ENCODE results near the gene SFI1.

The SFI1 gene

DNA sequence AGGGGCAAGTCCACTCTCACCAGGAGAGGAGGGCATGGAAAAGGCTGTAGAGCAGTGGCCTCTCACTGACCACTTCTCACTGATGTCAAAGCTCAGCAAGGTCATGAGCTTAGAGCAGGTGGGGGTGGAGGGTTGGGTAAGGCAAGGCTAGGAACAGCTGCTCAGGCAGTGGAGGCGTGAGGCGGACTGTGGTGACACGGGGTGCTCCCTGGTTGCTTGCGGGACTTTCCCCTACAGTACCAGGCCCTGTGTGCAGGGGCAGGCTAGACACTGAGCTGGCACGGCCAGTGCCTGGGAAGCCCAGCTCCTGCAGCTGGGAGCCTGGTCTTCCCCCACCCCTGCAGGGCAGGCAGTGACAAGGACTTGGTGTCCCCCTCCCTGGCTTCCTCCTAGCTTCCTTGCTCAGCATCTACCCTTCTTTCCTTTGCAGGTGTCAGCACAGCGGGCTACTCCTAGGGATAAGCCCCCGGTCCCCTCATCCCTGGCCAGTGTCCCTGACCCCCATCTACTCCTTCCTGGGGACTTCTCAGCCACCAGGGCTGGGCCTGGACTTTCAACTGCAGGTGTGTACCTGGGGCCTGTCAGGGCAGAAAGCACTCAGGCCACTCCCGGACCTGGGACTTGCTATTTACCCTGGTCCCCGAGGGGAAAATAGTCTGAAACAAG is 120.1 kb downstream of the SFI1 start:
- no peak for DNase-seq (ENCODE audit: low read depth)

DNA sequence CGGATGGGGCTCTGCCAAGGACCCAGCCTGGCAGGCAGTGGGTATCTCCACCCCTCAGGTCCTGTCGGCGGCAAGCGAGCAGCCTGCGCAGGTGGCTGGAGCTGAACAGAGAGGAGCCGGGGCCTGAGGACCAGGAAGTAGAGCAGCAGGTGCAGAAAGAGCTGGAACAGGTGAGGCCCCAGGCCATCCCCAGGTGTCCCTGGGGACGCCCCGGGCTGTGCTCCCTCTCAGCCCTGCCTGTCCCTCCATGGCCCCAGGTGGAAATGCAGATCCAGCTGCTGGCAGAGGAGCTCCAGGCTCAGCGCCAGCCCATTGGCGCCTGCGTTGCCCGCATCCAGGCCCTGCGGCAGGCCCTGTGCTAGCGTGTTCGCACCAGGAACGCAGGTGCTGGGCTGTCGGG is 121.7 kb downstream of the SFI1 start:
- no peak for DNase-seq (ENCODE audit: low read depth)

DNA sequence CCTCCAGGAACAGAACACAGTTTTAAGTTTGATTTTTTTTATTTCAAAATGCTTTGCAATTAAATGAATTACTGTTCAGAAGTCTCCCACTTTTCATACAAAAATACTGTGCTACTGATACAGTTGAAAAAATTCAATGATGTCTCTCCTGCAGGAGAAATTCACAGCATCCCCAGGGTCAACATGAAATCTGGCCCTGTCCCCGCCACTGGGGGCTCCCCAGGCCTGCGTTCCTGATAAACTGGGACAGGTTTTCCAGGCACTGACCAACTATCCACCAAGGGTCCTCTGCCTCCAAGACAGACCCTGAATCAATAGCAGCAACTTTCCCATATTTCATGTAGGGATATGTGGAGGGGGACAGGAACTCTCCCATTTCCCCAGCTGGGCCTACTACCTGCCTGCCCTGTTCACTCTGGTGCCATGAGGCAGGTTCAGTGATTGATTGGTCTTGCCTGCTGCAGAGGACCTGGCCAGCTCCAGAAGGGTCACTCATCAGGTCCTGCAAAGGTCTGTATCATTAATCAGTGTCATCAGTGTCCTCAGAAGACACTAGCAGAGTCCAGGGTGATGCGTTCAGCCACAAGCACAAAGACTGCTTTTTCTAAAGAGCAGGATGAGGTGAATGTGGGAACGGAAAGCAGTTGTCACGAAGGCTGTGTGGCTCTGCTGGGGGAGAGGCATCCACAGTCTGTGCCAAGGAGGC is 122.3 kb downstream of the SFI1 start:
- DNase-seq (ENCODE audit: low read depth): no peak

DNA sequence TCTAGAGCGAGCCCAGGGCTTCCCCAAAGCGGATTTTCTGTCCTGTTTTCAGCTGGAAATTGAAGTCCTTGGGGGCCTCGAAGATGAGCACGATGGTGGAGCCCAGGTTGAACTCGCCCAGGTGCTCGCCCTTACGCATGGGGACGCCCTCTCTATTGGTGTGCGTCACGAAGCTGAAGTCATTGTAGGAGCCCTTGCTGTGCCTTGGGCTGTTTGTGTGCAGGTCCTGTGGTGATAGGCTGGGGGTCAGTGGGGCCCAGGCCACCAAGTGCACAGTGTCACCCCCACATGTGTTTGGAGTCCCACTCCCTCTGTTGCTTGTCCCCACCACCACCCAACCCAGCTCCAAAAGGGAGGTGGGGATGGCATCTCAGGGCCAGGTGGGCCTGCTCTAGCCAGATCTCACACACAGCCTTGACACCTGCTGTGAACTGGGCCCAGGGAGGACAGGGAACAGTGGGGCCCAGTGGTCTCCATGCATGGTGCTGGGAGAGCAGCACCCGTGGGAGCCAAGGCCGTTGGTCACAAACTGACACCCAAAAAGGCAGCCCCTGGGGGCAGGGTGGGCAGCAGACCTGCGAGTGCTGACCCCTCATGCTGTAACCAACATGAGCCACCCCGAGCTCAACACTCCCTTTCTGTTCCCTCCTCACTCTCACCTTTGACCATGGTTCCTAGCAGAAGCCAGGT is 123.4 kb downstream of the SFI1 start:
- DNase-seq (ENCODE audit: low read depth): no peak

DNA sequence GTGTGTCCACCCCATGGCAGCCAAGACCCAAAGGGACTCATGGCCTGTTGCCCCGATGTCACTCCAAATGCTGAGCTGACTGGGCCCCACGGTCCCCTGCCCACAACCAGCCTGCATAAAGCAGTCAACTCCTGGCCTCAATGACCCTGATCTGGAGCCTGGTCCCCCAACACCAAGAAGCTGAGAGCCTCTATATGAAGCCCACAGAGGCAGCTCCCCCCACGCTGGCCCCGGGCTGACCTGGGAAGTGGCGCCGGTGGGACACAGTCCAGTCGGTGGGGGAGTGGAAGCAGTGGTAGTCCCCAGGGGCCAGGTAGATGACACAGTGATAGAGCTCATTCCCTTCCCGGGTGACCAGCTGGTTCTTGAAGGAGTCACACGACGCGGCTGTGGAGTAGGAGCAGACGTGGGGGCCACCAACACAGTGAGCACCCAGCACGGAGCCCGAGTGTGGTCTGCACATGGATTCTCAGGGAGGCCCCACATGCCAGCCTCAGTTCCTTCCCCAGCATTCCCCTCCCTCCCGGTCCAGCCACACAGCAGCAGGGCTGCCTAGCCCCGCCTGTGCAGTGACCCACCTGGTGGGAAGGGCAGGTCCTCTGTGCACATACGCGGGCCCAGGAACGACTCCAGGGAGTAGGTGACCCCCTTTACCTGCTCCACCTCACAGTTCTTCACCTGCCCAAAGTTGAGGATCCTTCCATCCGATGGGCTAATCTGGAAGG is 124.6 kb downstream of the SFI1 start:
- DNase-seq (ENCODE audit: low read depth): no peak

DNA sequence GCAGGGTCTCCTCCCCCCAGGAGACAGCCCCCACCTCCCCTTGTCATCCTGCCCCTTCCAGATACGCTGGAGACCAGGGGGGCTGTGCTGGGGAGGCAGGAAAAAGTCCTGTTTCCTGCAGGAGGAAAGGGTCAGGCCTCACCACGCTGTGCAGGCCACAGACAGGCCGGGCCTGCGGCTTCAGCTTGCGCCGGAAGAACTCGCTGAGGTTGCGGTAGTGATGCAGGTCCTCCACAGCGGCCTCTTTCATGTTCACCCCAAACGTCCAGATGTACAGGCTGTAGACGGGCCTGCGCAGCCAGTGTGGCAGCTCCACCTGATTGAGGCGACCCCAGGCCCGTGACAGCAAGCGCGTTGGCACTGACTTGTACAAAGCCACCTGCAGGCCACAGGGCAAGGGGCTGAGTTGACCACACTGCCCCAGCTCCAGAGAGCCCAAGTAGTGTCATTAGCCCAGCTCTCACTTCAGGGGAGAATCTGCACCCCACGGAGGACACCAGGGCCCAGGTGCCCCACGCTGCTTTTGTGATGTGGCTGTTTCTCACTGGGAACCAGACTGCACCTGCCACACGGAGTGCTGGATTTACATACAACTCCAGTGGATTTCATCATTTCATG is 125.3 kb downstream of the SFI1 start:
- no peak for DNase-seq (ENCODE audit: low read depth)

DNA sequence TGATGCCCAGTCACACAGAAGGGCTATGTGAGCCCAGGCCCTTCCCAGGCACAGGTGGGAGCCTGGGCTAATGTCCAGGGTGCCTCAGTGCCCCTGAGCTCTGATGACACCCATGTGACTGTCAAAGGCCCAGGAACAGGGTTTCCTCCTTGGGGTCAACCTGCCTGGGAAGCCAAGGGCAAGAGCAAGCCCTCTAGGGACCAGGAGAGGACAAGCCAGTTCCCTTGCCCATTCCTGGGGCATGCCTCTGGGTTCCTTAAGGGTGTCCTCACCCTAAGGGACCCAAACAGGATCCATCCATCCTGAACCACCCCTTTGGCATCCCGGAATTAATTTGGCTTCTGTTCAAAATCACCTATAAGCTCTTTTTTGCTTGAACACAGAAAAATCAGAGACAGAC is 126.6 kb downstream of the SFI1 start:
- DNase-seq (ENCODE audit: low read depth): no peak

DNA sequence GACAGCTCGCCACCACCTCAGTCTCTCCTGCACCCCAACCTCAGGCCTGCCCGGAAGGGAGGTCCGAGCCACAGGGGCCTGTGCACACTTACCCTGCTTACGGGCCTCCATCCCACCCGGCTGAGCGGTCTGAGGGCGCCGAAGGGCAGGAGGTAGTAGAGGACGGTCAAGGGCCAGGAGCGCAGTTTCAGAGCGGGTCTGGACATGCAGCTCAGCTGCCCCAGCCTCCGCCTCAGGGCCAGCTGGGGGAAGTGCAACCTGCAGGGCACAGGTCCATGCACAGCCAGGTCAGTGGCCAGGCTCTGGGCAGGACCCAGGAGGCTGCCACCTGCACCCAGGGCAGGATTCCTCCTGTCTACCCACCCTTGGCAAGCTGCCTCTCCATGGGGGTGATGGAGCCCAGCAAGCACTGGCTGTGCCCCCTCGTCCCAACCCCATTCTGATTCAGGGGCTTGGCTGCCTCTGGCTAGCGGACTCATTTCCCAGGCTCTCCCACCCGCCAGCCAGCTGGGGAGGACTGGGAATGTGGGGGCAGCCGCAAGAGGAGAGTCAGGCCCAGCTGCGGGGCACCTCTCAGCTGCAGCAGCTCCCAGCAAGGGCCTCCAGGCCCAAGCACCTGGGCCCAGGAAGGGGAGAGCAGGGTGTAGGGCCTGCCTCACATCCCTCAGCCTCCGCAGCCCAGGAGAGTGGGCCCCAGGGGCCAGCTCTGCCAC is 127.4 kb downstream of the SFI1 start:
- DNase-seq (ENCODE audit: low read depth): no peak

DNA sequence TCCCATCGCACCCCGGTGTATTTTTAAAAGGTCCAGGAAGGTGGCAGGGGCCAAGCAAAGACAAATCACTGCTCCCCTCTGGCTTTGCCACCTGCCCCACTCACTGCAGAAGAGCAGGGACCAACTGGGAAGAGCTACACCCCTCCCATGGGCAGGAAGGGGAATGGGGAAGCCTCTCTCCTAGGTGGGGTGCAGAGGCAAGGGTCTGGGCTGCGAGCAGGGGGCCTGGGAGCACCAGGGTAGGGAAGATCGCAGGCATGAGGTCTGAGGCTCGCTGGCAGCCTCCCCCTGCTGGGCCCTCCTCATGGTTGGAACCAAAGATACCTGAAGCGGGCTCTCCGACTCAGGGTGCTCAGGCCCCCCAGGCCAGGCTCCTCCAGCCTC is 128.9 kb downstream of the SFI1 start:
- no peak for DNase-seq (ENCODE audit: low read depth)

DNA sequence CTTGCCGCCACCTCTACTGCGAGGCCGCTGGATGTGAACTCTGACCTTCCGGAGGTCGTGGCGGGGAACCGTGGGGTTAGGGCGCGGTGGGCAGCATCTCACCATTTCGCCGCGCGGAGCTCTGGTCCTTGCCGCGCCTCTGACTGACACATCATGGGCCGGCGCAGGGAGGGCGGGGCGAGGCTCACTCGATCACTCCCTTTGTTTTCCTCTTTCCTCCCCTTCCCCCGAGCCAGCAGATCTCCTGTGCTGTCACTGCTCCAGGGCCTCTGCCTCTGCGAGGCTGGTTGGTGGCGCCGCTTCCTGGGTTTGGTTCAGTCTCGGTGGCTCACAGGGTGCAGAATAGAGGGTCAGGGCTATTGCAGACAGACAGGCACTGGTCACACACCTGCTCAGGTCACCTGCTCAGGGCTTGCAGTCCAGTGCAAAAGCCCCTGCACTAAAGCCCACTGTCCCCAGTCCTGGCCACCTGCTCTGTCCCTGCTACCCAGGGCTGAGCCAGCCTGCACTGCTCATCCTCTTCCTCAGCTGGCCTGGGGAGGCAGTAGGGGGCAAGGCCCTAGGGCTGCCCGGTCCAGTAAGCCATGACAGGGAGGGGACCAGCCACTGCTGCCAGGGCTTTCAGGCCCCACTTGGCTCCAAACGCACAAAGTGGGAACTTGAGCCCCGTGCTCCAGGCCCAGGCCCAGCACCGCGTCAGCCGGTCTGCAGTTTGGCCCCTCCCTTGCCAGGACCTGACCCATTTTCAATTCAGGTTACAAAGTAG is 129.5 kb downstream of the SFI1 start:
- no peak for DNase-seq (ENCODE audit: low read depth)

DNA sequence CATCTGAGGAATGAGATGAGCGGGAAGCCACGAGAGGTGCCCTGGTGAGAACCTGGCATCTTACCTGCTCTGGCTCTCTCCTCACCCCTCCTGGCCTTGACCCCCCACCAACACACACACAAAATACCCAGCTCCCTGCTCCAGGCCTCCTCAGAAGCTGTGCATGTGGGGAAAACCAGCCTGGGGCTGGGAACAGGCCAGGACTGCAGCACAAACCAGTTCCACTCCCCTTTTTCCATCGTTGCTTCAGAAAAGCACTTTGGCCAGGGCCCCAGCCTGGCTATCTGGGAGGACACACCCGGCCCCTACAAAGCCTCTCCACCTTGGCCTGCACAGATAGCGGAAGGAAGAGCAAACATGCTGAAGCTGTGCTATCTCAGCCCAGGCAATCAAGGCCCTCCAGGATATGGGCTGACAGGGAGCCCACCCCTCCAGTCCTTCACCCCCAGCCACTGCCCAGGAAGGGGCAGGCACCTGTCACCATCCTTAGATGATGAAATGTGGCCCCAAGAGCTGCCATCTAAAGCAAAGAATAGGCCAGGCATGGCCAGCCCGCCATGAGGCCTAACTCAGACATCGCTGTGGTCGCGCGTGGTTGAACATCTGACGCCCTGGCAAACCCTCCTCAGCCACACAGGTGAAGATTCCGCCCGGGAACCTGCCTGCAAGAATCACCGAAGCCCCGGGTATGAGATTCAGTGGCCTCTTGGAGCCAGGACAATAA is 130.3 kb downstream of the SFI1 start:
- DNase-seq (ENCODE audit: low read depth): no peak

DNA sequence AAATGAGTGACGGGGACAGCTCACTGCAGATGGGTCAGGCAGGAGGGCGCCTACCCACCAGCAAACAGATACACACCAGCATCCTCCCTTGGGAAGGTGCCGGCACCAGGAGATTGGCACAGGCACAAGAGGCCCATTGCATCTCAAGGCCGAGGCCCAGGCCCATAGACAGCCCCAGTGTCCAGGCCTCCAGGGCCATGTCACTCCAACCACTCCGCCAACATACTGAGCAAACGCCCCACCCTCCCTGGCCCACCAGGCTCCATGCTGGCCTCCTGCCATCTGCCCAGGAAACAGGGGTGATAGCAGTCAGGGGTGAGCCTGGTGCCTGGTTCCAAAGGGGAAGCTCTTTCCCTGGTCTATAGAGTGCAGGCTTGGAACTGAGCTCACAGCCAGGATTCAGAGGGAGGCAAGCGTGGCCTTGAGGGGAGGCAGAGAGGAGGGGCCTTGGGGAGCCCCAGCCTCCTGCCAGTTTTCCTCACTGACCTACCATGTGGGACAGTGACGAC is 130.9 kb downstream of the SFI1 start:
- no peak for DNase-seq (ENCODE audit: low read depth)

DNA sequence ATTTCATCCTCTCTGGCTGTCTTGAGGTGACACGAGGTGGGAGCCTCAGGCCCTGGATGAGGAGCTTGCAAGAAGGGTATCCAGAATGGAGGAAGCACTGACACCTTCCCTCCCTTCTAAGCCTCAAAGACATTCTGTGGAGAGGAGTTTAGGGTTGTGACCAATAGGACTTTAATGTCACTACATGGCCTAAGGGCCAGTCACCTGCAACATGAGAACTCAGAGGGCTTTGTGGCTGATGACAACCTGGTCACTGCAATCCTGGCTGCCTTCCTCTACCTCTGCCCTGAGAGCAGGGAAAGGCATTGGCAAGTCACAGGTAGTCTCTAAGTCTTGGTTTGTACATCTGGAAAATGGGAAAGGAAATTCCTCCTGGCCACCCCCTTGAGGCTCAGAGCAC is 132.0 kb downstream of the SFI1 start:
- no peak for DNase-seq (ENCODE audit: low read depth)

DNA sequence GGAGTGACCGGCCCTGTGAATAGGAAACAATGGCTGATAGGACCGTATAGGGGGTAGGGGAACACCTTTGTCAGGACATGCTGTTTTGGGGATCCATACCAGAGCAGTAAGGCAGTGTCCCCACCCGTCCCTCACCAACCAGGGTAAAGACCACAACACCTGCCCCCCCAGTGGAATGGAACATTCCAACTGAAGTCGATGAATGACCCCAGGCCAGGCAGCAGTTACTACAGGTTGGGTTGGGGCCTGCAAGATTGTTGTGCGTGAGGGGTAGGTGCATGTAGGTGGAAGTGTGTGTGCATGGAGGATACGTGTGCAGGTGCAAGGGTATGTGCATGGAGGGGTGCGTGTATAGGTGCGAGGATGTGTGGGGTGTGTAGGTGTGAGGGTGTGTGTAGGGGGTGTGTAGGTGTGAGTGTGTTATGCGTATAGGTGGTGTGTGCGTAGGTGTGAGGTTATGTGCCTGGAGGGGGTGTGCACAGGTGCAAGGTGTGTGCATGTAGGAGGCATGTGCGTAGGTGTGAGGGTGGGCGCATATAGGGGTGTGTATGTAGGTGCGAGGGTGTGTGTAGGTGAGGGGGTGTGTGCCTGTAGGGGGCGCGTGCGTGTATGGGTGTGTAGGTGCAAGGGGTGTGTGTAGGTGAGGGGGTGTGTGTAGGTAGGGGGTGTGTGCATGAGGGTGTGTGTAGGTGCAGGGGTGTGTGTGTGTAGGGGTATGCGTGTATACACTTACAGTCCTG is 132.8 kb downstream of the SFI1 start:
- DNase-seq (ENCODE audit: low read depth): no peak

DNA sequence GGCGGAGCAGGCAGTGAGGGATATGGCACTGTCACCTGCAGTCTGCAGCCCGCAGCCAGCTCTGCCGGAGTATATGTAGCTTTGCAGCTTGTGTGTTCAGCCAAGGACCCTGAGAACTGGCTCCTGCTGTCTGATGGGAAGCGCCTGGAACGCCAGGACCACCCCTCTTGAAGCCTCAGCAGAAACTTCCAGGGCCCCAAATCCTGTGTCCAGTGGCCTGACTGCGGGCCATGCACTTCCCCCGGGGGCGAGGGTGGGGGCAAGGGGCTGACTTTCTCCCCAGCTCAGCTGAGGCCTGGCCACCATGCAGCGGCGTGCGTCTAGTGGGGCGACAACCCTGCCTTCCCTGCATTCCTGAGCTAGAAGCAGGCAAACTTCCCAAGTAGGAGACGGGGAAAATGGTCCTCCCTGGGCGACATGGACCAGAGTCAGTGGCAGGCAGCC is 133.4 kb downstream of the SFI1 start:
- no peak for DNase-seq (ENCODE audit: low read depth)

DNA sequence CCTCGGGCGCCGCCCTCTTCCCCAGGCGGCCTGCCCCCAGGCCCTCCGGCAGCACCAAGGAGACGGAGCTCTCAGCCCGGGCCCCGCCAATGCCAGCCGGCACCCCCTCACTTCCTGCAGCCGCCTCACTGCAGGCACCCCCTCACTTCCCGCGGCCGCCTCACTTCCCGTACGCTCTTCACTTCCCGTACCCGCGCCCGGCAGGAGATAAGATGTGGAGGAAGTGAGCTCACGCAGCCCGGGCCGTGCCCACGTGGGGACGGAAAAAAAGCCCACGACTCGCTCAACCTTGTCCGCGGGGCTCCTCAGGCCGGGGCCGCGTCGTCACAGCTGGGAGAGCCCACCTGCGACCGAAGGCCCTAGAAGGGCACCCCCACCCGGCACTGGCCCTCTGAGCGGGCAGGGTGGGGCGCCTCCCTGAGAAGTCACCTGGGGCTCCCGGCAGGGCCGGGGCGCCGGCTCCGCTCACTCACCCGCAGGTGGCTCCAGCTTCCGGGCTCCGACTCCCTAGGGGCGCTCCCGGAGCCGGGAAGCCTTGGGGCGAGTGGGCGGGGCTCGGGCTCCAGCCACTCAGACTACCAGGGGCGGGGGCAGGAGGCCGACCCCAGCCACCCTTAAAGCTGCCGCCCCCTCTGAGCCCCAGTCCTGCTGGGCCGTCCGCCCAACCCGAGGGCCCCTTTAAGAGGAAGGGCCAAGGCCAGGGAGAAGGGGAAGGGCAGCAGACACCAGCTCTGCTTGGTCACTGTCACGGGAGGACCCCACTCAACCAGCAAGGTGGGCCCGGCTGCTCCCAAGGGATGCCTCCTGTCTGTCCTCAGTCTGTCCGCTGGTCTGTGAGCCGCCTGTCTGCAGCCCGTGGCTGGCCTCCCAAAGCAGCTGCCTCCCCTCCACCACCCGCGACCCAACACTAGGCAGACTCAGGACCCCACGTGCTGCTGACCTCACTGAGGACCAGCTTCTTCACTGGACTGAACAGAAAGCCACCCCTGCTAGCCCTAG is 134.3 kb downstream of the SFI1 start:
- DNase-seq (ENCODE audit: low read depth): no peak

DNA sequence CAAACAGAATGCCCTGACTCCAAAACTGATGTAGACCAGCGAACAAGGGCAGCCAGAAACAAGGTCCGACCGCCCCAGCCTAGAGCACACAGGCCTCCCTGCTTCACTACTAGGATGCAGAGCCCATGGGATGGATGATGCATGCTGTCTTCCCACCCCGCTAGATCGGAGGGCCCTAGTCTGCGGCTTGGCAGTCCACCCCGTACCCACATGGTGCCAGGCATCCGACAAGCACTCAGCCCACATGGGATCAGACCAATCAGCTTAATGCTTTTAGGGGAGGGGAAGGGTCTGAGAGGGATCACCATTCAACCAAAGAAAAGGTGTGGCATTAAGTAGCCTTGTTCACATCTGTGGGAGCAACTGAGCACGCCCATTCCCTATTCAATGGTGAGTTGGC is 135.1 kb downstream of the SFI1 start:
- DNase-seq (ENCODE audit: low read depth): no peak

Measured in GM04504 (cell line).